BJ (cell line): Measurements from ENCODE around the gene CYP2D6. TPM values are rescaled to one million over a fixed set of nuclear protein-coding genes. Genes with fewer than 3 reads are reported as not detected.

Experiments used
- CTCF ChIA-PET: fragments of 350-600 bp; formaldehyde crosslinking; extraction: SDS; loops from one replicate; lab custom pipeline; 2021; ENCODE audit warnings: antibody characterized with exemption, inconsistent platforms; lab: Yijun Ruan, JAX
- POLR2A ChIA-PET: fragments of 300-600 bp; sonication (Branson Sonifier 250); formaldehyde crosslinking; extraction: SDS; loops from one replicate; lab custom pipeline; 2021; ENCODE audit warnings: antibody characterized with exemption; lab: Charles Lee
- DNase-seq: peaks from one replicate; pipeline ENCODE4 v3.0.0-alpha.2; 2011; ENCODE audit warnings: low read depth
- H3K27me3 ChIP-seq: 2 replicates; pipeline ENCODE4 v1.6.0; 2011; ENCODE audit warnings: low read length; ENCODE audit not compliant: control insufficient read depth, insufficient read depth
- H3K36me3 ChIP-seq: 2 replicates; pipeline ENCODE4 v1.5.1; 2011; ENCODE audit warnings: low read length; ENCODE audit not compliant: control insufficient read depth, insufficient read depth
- H3K4me3 ChIP-seq: 2 replicates; pipeline ENCODE4 v1.5.1; 2011; ENCODE audit warnings: low read depth, mild to moderate bottlenecking, control low read depth, low read length
- CTCF ChIP-seq: IDR thresholded peaks from 2 replicates; pipeline ENCODE4 v1.5.1; 2011; ENCODE audit warnings: low read depth, mild to moderate bottlenecking, control low read depth, inconsistent platforms, low read length, moderate library complexity; ENCODE audit not compliant: insufficient read depth
- polyA plus RNA-seq: library from polyadenylated mRNA; depleted of rRNA; stranded (reverse); fragments of >200 nt; gene quantifications from 2 replicates; pipeline ENCODE4 v1.2.3, GENCODE V29; 2011

The CYP2D6 gene
- polyA plus RNA-seq, 1 experiment, result 0.77 TPM

- ChIA-PET POLR2A (interaction anchor here (0.9 kb wide), 1 partner anchor 11 kb away, joined by 5 read pairs; no protein-coding TSS in a partner anchor), CTCF (interaction anchor here (0.8 to 5.1 kb wide), 27 partner anchors 9 to 394 kb away, joined by 3 to 46 read pairs (median 4); partner anchors contain the start of genes NFAM1 and SMDT1)
- H3K36me3 ChIP-seq, result peaks cover 4% of the 10 kb centered on the region
- no peaks in the 10 kb centered on the region for H3K27me3 ChIP-seq
- DNase-seq, result peak; percentile 97
- peak; percentile 92 for TF ChIP-seq CTCF
- H3K4me3 ChIP-seq, result peak within 1 kb of the TSS; percentile 59
Measured at GRCh38 chr22:42090596-42091454, 39.8 kb downstream of the CYP2D6 start, which contains the start of gene NDUFA6. NDUFA6 (minus strand) TSS chr22:42090772; CDS start chr22:42090744, 28 bp downstream.

GRCh38 chr22:42086051-42086450, 44.6 kb downstream of the CYP2D6 start:
- no peak for TF ChIP-seq CTCF
- Histone ChIP-seq H3K4me3 (no peak overlapping the region), H3K36me3 (peaks cover 8% of the 10 kb centered on the region), H3K27me3 (no peaks in the 10 kb centered on the region)
- CTCF ChIA-PET, result interaction anchor here (1.0 to 1.3 kb wide), 2 partner anchors 16 to 358 kb away, joined by 3 read pairs; no protein-coding TSS in a partner anchor
- no peak for DNase-seq
- POLR2A ChIA-PET, result no interaction called here

- Histone ChIP-seq H3K27me3 (no peaks in the 10 kb centered on the region), H3K4me3 (no peak overlapping the region), H3K36me3 (peaks cover 8% of the 10 kb centered on the region)
- ChIA-PET CTCF (interaction anchor here (1.3 kb wide), 1 partner anchor 359 kb away, joined by 3 read pairs; no protein-coding TSS in a partner anchor), POLR2A (no interaction called here)
- DNase-seq, result no peak
- no peak for TF ChIP-seq CTCF
Measured at GRCh38 chr22:42084874-42085273, 45.7 kb downstream of the CYP2D6 start.

GRCh38 chr22:42083119-42083518, 47.5 kb downstream of the CYP2D6 start:
- ChIA-PET CTCF (interaction anchor here (1.0 to 1.9 kb wide), 2 partner anchors 116 to 361 kb away, joined by 3 to 4 read pairs; no protein-coding TSS in a partner anchor), POLR2A (no interaction called here)
- H3K4me3 ChIP-seq, result no peak overlapping the region
- TF ChIP-seq CTCF, result no peak
- no peaks in the 10 kb centered on the region for H3K27me3 ChIP-seq
- no peak for DNase-seq
- H3K36me3 ChIP-seq, result peaks cover 8% of the 10 kb centered on the region

GRCh38 chr22:42080287-42080686, 50.3 kb downstream of the CYP2D6 start:
- ChIA-PET CTCF (interaction anchor here (1.2 to 1.5 kb wide), 5 partner anchors 10 to 364 kb away, joined by 3 to 8 read pairs (median 4); no protein-coding TSS in a partner anchor), POLR2A (interaction anchor here (1.3 kb wide), 1 partner anchor 10 kb away, joined by 5 read pairs; the partner anchor contains the start of gene NDUFA6)
- Histone ChIP-seq H3K36me3 (peaks cover 15% of the 10 kb centered on the region), H3K4me3 (peak overlapping the region; percentile 80), H3K27me3 (no peaks in the 10 kb centered on the region)
- DNase-seq, result no peak
- no peak for TF ChIP-seq CTCF
